KBM-7 (cell line): Measurements from ENCODE around the gene GAS2L3.

Experiments
- DNase-seq: peaks from one replicate; pipeline ENCODE4 v3.0.0-alpha.2; 2015
- in situ Hi-C: fragments of 300-500 bp; cut with MboI; formaldehyde crosslinking; loops from 2 replicates; pipeline ENCODE4 v1.14.3; 2020; ENCODE audit warnings: low sequenced_read_pairs, low pct_unique_long_range_greater_than_20kb, mixed read lengths

GAS2L3 gene

DNA sequence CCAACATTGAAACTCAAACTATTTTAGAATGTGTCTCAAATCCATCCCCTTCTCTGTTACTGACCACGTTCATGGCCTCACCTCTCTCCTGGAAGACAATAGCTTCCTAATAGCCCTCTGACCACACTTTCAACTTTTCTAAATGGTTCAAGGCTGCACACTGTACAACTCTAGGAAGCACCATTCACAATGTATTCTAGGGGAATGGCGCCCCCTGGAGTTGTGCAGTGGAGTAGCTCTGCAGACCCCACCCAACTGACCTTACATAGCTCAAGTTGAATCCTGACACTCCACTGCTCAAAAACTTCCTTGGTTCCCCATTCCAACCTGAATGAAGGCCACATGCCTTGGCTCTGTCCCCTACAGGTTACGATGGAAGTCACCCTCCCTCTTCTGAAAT, 77.6 kb downstream of the GAS2L3 start:
- DNase-seq: no peak
- in situ Hi-C loops: no loop called here

DNA sequence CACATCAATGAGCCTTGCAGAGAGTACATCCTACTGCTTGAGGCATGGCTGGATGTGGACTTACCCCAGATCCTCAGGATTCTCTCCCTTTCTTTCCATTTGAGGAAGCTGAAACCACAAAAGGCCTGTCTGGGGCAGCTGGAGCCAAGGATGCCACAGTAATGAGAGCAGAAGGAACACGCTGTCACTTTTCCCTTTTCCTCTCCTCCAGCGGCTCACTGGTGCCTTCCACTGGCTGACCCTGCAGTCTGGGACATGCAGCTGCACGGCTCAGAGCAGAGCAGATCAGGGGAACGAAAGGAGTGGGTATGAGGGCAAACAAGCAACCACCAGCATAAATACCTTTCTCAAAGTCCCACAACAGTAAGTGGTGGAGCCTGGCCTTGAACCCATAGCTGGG, 78.2 kb downstream of the GAS2L3 start:
- peak; percentile 4 for DNase-seq
- in situ Hi-C loops: no loop called here

DNA sequence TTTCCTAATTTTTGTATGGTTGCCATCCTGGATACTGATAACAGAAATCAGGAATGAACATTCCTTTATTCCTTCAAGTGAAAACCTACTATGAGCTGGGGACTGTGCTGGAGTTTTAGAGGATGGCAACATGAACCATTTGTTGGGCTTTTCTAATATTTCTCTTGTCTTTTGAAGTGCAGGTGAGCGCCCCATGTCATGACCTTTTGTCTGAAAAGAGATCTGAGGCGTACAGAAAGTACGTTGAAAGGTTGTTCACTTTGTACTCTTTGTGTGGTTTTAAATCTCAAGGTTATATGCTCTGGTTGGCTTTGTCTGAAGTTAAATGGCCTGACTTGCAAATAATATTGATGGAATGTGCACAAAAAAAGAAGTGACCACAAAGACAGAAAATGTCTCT, 79.0 kb downstream of the GAS2L3 start:
- in situ Hi-C loops: no loop called here
- DNase-seq: no peak

DNA sequence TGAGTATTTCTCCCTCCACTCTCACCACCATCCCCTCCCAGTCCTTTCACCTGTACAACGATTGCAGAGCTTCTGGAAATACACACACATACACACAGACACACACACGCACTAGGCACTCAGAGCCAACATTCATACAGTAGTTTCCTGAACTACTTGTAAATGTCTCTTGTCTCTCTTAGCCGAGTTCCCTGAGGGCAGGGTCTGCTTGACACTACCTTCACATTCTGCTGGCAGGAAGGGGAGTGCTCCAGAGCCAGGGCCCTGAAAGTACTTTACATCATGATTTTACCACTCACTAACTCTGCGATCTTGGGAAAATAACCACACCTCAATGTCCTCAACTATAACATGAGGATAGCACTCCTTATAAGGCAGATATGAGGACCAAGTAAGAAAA, 82.7 kb downstream of the GAS2L3 start:
- no peak for DNase-seq
- in situ Hi-C loops: no loop called here

DNA sequence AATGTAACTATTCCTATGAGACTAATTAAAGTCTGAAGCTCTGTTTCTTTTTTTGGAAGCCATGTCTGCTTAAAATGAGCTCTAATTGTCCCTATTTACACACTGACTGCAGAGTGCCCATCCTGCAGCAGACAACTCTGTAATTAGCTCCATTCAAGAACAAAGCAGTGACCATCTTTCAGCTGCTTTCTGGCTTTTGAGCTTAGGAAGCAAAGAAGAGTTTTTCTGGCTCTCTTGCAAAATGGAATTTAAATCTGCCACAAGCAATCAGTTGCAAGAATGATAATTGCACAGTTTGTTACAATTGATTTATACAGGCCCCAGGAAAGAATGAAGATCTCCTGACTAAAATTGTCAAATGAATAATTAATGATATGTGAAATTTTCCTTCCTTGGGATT, 83.4 kb downstream of the GAS2L3 start:
- in situ Hi-C loops: no loop called here
- DNase-seq: no peak

DNA sequence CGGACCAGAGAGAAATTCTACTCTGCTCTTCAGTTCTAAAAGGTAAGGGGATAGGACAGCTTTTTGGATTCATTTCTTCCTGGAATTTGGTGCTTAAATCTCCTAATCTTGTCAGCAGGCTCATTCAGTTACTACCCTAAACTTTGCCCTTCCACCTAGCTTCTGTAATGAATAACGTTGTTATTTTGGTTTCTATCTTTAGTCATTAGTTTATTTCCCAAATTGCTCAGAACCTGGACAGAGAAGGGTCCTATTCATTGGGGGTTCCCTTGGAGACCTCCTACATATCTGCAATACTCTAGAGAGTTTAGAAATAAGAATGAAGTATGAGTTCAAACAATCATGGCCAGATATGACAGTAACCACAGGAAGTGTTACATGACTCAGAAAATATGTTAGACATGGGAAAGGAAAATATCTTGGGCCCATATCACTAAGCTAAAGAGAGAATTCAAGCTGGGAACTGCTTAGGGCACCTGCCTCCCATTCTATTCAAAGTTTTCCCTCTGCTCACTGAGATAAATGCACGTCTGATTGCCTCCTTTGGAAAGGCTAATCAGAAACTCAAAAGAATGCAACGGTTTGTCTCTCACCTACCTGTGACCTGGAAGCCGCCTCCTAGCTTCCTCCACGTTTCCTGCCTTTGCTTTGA, 87.9 kb downstream of the GAS2L3 start:
- in situ Hi-C loops: no loop called here
- no peak for DNase-seq

DNA sequence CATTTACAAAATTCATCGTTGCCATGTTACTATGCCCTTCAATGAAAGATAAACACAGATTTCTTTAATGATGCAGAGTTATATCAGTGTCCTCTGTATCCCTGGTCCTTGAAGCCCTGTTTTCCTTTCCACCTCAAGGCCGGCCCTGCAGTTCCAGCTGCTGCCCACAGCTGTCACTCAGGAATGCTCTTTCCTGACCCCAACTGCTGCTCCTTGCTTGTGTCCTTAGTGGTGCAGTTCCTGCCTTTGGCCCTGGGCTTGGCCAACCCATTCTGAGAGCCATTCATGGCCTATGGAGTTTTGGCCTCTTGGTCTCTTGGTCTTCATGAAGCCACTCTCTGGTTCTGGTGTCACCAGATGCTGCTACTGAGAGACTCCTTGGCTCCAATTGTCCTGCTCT, 93.1 kb downstream of the GAS2L3 start:
- in situ Hi-C loops: no loop called here
- no peak for DNase-seq

DNA sequence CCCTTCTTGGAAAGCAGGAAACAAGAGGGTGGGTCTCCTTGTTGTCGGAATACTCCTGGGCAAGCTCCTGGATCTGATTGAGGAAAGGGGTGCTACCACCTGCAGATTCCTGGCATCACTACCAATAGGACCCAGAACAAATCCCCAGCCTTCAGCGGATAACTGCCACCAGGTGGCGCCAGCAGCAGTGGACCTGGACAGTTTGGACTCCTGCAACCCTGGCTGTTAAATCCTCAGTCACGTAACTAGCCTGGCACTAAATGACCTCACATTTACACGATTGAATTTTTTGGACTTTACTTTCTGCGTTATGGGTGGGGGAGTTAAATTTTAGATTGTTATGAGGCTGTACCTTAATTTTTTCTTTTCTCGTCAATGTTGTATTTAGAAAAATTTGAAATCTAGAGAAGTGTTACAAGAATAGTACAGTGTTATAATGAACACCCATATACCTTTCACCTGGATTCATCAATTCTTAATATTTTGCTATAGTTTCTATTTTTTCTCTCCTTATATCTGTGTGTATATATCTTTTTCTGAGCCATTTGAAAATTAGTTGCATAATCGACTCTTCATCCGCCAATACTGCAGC, 95.6 kb downstream of the GAS2L3 start:
- in situ Hi-C loops: no loop called here
- DNase-seq: peak; percentile 71

DNA sequence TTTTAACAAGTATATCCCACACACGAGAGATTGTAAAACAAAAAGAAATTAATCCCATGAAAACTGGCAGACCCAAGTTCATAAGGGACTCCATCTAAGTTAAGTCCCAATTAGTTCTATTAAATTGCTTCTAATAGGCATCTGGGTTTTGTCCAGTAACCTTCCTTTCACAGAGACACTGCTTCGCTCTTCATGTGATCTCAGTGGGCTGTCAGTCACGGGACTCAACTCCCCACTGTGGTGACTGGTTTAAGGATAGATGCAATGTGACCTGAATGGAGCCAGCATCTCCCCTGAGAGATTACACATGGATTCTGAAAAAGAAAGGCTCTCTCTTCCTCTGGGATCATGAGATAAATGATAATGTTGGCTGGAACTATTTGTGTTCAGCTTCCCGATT, 96.4 kb downstream of the GAS2L3 start:
- DNase-seq: no peak
- in situ Hi-C loops: no loop called here

DNA sequence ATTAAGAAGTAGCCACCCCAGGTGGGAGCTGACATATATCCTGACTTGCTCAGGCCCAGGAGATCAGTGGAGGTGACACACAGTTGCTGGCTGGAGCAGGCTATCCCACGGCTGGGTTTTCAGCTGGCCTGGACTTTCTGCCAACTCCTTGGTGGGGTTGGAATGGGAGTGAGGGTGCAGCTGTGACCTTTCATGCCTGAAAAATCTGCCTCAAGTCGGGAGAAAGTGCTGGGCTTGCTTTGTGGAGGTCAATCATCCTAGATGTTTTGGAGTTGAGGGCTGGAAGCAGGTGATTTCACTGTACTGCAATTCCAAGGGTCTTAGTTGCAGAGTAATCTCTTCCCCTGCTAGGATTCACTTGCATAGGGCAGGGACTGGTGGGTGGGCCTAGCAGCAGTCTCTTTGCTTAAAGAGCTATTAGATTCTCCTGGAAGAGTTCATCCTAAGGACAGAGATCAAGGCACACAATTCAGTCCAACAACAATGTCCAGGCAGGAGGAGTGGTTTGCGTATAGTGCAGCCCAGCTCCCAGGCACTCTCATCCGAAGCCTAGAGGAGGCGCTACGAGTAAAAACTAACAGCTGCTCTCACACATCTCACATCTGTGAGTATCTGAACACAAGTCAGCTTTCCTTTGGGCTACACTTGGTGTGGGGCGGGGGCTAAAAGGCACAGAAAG, 98.1 kb downstream of the GAS2L3 start:
- no peak for DNase-seq
- in situ Hi-C loops: no loop called here

DNA sequence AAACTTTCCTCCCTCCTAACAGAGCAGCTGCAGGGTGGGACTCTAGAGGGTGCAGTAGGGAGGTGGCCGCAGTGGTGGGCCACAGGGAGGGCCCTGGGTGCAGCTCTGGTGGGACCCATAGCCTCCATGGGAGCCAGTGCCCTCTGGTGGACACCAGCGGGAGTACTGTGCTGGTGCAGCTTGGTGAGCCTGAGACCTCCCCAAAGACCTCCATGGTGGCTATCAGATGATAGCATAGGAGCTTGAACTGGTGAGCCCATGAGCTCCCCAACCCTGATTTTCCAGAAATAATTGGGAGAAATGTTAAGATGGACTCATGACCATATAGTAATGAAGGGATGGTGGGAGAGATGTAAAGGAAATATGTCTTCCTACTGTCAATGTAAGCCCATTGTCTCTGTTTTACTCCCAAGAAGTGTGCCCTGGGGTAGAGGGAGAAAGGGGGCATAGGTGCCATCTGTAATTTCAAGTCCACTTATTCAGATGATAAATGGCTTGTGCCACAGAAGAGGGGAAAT, 98.7 kb downstream of the GAS2L3 start:
- peak; percentile 46 for DNase-seq
- in situ Hi-C loops: no loop called here

DNA sequence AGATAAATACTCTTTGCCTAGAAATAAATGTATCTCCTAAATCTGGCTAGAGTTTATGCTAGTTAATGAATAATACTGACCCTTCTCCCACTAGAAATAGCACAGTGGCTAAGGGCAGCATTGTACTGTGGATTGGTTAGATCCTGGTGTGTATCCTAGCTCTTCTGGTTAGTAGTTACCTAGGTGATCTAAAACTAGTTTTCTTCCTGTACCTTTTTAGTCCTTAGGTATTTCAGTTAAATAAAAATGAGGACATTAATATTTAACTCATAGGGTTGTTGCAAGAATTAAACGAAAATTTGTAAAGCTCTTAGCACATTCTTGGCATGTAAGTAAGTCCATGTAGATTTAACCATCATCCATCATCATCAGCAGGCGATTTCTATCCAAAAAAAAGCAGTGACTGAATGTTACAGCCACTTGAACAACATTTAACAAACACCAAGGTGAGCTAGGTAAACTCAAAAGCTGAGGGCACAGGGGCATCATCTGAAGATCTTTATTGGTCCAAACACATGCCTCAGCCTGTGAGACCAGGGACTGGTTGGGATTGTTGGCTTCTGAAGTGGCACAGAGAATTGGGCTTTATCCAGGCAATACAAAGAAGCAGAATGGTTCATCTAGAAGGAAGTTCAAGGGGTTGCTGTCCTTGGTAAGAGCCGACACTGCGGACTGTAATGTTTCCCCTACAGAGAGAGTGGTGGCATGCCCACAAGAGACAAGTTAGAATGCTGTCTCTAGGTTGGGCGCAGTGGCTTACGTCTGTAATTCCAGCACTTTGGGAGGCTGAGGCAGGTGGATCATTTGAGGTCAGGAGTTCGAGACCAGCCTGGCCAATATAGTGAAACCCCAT, 100.8 kb downstream of the GAS2L3 start:
- in situ Hi-C loops: no loop called here
- DNase-seq: no peak
